DMS114 treated with DMSO at 0.1 percent for 48 hours (cell line): ENCODE measurements around the gene MCU.

Experiments
- DNase-seq: peaks from one replicate; lab custom pipeline; 2025; ENCODE audit not compliant: unreplicated experiment; lab: John Stamatoyannopoulos, UW

The MCU gene

GRCh38 chr10:72932259-72933015 lies 240.5 kb downstream of the MCU start:
- no peak for DNase-seq

- no peak for DNase-seq
Measured at GRCh38 chr10:72935361-72935760, 243.4 kb downstream of the MCU start.
